ENCODE data around the gene SLC38A10.

Gene SLC38A10

DNA sequence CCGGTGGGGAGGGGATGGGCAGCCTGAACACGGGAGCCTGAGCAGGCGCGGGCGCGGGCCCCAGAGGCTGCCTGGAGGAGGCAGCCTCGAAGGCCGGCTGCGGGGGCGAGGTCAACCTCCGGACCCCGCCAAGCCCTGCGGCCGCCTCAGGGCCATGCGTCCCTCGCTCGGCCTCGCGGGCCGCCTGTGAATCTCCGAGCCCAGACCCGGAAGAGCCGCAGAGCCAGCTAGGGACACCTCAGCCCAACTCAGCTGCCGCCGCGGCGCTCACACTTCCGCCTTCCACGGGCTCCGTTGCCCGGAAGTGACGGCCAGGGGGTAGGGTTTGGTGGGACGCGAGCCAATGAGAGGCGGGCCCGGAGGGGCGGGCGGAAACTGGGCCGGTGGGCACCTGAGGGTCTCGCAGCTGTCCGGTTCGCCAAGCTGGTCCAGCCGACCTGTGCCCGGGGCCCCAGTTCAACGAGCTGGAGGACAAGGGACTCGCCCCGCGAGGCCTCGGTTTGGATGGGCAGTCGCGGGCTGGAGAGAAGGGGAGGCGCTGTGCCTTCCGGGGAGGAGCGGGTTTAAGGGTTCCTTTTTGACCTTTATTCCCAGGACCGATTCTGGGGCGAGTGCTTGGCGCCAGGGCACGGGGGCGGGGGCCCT is at the start of gene SLC38A10:
Gene SLC38A10 (minus strand): TSS at position 277 of the 645 bp plus-strand sequence. CDS start 386 bp downstream, outside the sequence.
- peak; percentile 85 to 89 for DNase-seq (ENCODE audit: low read depth in 2 of 2)

DNA sequence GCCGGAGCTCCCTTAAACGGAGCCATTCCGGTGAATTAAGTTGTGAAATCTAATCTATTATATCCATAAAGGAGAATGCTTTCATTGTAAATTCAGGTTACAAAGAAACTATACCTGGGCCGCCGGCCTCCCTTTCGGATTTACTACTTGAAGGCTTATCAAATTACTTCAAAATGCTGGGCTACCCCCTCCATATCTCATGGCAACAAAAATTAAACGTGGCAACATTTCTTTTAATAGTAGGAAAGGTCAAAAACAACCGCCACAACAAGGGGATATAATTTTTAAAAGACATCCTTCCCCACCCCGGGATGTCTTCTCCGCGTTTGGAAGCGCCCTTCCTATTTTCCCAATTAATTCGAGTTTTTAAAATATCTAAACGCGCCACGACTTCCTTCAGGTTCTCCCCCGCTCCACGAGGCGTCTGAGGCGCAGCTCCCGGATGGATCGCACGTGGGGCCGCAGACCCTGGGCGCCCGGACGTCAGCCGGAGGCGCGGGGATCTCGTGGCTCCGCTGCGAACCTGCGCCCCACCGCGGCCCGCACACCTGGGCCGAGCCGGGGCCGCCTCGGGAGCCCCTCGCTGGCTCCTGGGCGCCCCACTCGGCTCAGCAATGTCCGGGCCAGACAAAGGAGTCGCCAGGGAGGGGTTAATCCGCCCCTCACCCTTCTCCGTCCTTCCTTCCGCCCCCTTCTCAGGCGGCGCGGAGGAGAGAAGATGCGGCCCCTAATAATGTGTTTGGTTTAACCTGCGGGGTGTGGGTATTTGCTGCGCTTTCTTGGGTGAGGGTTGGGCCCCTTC is 47.4 kb upstream of the SLC38A10 start:
- DNase-seq (ENCODE audit: low read depth in 2 of 2) = no peak

DNA sequence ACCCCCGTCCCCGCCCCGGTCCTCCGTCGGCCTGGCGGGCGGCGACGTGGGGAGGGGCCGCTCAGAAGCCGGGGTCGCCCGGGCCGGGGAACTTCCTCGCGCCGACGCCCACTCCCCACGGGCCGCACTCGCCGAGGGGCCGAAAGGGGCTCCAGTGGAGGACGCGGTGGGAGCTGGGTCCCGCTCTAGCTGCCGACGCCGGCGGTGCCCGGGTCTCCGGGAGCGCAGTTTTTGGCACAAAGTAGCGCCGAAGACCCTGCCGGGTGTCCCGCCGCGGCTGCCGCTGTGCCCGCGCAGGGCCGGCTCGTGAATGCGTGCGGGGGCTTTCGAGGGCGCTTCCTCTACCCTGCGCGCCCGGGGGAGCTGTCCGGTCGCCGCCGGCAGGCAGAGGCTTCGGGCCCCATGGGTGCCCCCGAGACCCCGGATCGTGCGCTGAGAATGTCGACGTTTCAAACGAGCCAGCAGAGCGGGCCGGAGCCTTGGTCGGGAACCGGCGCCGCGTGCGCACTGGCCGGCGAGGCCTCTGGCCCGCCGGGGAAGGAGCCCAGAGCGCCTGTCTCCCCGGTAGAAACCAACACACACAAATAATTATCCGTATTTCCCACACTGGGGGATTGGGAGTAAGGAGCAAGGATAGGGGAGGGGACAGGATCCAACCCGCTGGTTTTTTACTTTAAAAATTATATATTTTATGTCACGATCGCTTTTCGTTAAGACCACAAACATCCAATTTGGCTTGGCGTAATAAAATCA is 46.6 kb upstream of the SLC38A10 start:
- DNase-seq (ENCODE audit: low read depth in 2 of 2) = no peak

DNA sequence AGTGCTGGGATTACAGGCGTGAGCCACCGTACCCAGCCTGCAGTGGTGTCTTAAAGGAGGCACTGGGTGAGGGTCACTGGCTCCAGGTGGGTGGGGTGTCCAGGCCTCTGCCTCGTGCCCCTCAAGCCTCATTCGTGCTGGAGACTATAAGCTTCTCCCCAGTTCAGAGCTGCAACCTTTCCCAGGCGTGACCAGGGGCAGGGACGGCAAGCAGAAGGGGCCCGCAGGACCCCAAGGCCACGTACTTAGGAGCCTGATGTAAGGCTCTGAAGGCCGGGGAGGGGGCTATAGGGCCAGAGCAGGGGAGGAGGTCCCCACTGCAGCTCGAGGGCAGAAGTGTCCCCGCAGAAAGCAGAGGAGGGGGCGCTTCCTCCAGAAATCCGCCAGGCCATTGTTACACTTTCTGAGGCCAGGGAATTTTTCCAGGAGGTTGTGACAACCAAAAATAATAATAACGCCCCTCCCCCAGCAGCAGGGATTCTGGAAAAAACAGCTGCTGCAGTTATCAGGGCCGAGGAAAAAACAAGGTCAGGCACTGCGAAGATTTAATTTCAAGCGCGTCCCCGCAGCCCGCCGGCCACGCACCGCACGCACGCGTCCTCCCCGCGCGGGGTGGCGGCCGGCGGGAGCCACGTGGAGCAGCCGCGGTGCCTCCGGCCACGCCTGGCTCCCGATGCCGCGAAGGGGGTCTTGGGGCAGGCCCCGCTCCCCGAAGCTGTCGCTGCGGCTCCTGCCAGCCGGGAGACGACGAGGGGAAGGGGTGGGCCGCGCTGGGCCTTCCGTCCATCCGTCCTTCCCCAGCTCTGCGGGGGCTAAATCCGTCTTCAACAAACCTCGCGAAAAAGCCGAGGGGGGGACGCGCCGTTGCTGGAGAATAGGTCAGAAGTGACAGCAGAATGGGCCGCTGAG is 45.8 kb upstream of the SLC38A10 start:
- no peak for DNase-seq (ENCODE audit: low read depth in 2 of 2)

DNA sequence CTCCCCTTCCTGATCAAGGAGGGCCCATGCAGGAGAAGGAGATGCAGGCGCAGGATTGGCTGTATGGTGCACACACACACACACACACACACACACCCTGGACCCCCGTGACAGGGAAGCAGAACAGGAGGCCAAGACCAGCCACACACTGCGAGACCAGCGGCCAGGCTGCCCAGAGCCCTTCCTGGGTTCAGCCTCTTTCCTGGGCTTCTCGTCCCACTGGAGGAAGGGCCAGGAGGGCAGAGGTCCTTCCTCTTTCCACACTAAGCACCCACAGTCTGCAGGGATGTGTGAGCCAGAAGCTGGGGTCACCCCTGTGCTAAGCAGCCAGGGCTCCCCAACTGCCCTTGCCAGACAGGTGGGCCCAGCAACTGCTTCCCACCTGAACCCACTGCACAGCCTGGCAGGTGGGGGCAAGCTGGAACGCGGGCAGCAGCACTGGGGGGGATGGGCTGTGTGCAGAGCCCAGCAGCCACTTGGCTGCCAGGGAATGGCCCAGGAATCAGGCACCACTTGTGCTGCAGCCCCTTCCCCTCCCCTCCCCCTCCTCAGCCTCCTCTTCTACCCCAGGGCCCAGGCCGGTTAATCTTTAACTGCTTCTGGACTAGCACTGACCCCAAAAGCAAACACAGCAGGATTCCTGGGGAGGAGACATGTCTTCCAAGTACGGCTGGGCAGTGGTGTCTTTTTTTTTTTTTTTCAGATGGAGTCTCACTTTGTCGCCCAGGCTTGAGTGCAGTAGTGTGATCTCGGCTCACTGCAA is 44.6 kb upstream of the SLC38A10 start:
- no peak for DNase-seq (ENCODE audit: low read depth in 2 of 2)

DNA sequence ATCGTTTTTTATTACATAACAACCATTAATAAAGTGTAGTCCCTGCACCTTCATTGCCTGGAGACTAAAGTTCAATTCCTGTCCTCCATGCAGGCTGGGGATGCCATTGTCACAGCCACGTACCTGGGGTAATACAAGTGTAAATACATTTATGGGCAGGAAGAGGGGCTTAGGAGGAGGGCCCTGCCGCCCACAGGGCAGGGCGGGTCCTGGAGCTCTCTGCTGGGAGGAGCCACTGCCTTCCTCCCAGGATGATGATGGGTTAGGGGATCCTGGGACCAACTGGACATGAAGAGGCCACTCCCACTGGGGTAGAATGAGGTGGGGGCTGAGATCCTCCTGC is 44.1 kb upstream of the SLC38A10 start:
- DNase-seq (ENCODE audit: low read depth in 2 of 2) = no peak

DNA sequence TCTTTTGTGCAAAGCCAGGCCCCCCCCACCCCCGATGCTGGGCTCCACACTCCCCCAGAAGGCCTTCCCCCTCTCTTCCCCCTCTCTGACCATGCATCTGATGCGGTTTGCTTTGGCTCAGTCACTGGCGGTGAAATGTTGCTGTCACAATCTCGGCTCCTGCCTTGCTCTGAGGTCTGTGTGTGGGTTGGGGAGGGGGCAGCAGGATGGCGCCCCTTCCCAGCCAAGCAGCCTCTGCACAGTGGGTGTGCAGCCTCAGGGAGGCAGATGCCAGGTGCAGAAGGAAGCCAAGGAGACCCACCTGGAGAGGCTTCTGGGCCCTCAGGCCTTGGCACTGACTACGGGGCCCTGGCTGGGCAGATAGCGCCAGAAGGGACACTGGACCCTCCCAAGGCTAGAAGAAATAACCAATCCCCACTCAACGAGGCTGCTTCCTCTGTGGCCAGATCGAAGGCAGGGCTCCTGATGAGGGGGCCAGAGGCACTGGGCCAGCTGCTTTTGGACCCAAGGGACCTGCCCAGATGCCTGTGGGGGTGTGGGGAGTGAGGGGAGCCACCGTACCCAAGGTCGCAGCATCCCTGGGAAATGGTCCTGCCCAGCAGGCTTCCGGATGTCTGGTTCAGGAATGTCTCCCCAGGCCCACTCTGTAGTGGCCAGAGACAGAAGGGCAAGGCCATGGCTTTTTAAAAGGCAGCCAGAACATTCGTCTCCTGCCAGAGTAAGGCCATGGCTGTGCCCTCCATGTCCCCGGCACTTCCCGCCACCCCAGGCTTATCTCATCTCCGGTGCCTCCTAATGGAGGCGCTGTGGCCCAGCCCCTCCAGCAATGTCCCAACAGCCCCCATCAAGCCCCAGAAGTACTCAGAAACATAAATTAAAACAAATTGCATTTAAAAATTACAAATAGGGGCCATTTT is 43.4 kb upstream of the SLC38A10 start:
- DNase-seq (ENCODE audit: low read depth in 2 of 2) = no peak

DNA sequence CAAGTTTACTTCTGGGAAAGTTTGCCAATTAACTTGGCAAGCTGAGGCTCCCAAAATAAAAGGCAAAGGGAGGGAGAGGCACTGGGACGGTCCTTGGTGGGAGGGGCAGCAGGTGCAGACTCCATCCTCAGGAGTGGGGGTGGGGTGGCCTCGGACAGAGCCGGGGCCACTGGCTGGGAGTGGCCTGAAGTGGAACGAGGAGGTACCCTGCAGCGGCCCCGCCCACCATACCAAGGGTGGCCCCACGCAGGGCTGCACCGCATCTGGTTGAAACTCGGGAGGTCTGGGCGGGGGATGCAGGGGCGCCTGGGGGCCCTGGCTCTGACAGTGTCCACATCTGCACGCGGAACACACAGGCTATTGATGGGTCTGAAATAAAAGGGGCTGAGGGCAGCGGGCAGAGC is 42.4 kb upstream of the SLC38A10 start:
- DNase-seq (ENCODE audit: low read depth in 2 of 2) = no peak

DNA sequence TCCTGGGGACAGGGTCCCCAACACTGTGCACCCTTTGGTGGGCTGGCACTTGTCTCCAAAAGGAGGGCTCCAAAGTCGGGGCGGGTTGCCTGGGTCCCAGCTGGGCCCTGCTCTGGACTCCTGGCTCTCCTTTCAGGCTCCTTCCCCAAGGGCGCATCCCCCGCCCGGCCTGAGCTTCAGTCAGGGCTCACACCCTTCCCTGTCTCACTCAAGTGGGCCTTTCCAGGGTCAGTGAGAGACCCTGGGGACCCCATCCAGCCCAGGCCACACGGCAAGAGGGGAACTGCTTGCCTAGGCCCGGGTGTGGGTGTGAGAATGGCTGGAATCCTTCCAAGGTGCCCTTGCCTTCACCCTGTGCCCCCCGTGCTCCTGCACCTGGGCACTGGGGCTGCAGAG is 41.8 kb upstream of the SLC38A10 start:
- no peak for DNase-seq (ENCODE audit: low read depth in 2 of 2)

DNA sequence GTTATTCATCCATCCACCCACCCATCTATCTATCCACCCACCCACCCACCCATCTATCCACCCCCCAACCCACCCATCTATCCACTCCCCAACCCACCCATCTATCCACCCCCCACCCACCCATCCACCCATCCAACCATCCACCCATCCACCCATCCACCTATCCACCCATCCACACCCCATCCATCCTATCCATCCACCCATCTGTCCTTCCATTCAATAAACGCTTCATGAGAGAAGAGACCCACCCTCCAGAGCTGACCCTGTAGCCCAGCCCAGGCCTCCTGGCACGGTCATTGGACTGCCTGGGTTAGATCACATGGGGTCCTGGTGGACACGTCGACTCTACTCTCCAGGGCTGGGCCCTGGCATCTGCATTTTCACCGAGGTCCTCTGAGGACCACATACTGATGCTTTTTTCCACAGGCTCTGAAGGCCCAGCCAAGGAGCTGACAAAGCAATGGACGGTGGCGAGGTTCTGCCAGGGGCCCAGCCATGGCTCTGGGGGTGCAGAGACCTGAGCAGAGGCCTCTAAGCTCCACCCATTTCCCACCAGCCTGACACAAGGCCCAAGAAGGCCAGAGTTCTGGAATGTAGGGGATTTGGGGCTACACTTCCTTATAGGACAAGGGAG is 41.3 kb upstream of the SLC38A10 start:
- no peak for DNase-seq (ENCODE audit: low read depth in 2 of 2)

DNA sequence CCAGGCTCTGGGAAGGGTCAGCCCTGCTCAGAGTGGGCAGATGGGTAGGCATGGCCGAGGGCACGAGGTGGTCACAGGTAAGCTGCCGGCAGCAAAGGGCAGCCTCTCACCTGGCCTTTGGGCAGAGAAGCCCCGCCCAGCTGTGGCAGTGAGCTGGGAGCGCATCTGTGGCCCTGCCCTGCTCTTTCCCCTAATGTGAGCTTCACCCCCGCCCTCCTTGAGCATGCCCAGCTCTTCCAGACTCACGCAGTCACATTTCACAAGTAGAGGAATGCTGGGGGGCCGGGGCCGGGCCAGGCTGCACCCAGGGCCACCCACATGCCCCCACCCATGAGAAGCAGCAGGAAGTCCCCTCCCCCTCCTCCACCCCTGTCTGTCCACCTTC is 40.7 kb upstream of the SLC38A10 start:
- no peak for DNase-seq (ENCODE audit: low read depth in 2 of 2)

DNA sequence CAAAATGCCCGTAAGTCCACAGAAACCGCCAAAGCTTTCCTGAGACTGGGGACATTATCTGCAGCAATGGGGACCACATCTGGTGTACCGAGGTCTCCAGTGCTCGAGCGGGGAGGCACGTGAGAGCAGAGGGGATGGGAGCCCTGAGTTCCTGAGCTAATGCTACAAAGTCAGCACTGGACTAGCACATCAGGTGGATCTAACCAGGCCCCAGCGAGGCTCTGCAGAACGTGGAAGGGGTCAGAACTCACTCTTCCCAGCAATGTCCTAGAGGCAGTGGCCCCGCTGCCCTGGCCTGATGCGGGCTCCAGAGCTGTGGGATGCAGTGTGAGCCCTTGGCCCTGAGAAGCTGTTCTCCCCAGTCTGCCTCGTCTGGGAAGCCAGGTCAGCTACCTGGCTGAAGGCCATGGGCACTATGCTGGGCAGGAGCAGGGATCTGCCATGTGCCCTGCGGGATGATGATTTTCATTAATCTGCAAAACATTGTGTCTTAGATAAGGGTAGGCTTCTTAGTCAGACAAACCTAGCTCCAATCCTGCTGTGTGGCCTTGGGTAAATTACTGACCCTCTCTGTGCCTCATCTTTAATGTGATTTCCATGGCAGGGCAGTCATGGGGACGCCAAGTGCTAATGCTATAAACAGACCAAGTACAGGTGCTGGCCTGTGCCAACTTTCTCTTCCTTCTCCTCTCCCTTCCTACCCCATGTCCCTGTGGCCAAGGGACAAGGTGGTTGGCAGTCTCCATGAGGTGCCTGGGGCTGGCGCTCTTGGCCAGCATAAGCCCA is 40.1 kb upstream of the SLC38A10 start:
- DNase-seq (ENCODE audit: low read depth in 2 of 2) = no peak

DNA sequence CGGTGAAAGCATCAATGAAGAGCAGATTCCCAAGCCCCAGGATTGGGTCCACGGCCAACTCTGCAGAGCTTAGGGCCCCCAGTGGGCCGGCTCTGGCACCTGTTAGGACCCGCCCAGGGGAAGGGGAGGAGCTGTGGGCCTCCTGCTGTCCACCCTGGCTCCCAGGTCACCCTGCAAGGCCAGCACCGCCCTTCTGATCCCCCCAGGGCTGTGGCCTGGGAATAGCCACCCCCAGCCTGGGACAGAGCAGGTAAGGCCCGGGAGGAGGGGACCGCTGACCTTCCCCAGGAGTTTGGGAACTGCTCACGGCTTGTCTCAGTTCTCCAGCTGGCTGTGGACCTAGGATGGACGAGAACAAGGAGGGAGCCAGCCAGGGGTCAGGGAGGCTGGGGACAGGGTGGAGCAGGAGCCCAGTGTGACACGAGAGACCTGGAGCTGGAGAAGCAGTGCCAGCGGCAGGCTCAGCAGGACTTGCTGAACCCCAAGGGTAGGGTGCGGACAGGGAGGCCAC is 39.3 kb upstream of the SLC38A10 start:
- DNase-seq (ENCODE audit: low read depth in 2 of 2) = no peak

DNA sequence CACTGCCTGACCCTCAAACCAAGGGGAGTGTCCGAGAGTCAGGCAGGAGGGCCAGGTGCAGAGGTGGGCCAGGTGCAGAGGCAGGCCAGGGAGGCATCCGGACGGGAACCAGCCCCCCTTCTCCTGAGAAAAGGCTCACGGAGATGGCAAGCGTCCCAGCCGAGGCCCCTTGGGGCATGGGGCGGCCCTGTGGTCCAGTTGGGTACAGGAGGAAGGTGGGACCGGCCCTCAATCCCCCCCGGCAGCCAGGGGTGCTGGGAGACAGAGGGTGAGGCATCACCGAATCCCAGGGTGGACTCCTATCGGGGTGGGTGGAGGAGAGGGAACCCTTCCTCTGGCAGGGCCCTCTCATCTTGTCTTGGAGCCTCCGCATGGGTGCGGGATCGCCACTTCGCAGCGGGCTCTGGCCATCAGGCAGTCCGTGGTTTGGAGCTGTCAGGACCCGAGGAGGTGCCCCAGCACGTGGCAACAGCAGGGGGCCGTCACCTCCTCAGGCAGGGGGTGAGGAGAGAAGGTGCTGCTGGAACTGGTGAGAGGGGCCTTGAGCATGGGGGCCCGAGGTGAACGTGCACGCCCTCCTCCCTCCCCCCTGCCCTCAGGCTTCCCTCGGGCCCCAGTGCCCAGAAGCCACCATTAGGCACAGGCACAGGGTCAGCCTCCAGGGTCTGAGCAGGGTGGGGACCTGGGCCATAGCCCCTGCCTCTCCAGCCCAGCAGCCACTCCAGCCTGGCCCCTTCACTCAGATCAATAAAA is 38.7 kb upstream of the SLC38A10 start:
- DNase-seq (ENCODE audit: low read depth in 2 of 2) = no peak

DNA sequence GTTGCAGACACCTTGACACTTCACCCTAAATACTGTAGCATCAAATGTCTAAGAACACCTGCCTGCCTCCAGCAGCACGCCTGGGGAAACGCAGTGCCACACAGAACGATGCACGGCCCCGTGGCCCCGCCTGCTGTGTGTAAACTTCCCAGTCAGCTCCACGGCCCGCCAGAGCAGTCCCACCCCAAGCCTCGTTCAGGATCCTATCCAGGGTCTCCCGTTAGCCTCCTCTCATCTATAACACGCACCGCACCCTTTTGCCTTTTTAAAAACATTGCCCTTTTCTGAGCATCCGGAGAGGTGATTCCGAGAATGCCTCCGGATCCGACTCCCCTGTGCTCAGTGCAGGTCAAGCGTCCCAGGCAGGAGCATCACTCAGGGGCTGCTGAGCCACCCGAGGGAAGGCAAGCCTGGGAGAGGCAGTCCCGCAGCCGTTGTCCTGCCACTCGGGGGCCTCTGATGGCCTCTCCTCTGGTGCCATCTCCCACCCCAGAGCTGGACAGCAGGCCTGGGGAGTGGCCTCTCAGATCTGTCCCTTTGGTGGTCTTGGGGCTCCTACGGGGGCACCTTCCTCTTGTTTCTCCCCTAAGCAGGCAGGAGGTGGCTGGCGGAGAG is 37.9 kb upstream of the SLC38A10 start:
- no peak for DNase-seq (ENCODE audit: low read depth in 2 of 2)

DNA sequence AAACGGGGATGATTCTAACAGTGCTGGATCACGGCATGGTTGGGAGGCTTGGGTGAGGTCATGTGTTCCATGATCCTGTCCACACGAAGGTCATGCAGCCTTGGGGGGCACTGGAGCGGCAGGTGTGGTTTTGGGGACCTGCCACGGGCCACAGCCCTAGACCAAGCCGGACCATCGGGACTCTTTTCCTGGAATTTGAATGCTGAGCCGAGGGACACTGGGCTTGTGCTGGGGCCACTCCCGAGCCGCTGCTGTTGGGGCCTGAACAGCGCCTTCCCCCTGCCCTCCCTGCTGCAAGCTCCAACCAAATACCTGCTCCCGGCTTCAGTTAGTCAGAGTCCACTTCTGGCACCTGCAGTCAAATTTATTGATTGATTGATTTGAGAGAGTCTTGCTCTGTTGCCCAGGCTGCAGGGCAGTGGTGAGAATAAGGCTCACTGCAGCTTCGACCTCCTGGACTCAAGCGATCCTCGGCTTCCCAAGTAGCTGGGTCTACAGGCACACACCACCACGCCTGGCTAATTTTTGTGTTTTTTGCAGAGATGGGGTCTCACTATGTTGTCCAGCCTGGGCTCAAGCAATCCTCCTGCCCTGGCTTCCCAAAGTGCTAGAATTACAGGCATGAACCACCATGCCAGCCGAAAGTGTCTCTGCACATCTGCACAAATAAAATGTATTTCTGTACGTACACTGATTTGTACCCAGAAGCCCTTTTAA is 37.2 kb upstream of the SLC38A10 start:
- no peak for DNase-seq (ENCODE audit: low read depth in 2 of 2)

Measured in stimulated activated CD4-positive, alpha-beta T cell treated with anti-CD3 and anti-CD28 coated beads, Interleukin-4, amount 100 ng/mL, for 48 hours (primary cell).